Breast epithelium (tissue), 3 donors: ENCODE data around the gene AMZ2.
"Not testable (repeated sequence)": the region's sequence is repeated elsewhere in the genome, so short reads cannot be mapped to it uniquely, and the experiment has no call there.

Source experiments
- CTCF ChIP-seq, 3 donors: fragments of 450-650 bp; IDR thresholded peaks; one replicate each; pipeline ENCODE4 v1.5.1; 2016 to 2017; ENCODE audit warnings: antibody characterized with exemption in 3 of 3, mild to moderate bottlenecking in 3 of 3, moderate library complexity in 3 of 3
- POLR2A ChIP-seq: fragments of 450-650 bp; IDR thresholded peaks from one replicate; pipeline ENCODE4 v1.6.1; 2016; ENCODE audit warnings: antibody characterized with exemption, mild to moderate bottlenecking, moderate library complexity
- POLR2AphosphoS5 ChIP-seq, 3 donors: sonication (generic); formaldehyde crosslinking; IDR thresholded peaks; one replicate each; pipeline ENCODE4 v1.6.1; 2017; ENCODE audit warnings: antibody characterized with exemption in 3 of 3

- TF ChIP-seq CTCF (IDR thresholded peaks at IDR 0.05); POLR2A; POLR2AphosphoS5 (IDR thresholded peaks at IDR 0.05): not testable (repeated sequence)
These were observed 18.0 kb downstream of the AMZ2 start for GRCh38 chr17:68265833-68266232.
